ENCODE measurements around the gene PCNX3. TPM values are rescaled to one million over a fixed set of nuclear protein-coding genes. Genes with fewer than 3 reads are reported as not detected.

PCNX3 gene
- total and polyA plus RNA-seq, 4 donors = 13.9 to 53.8 (median 20.4) TPM

- Histone ChIP-seq H3K9ac (ENCODE audit: insufficient read depth in 1 of 2, low read length in 2 of 2) (no peak overlapping the region), H3K27ac (ENCODE audit: low read depth in 1 of 2, low read length in 1 of 2) (no peak overlapping the region), H3K4me3 (no peak overlapping the region), H3K27me3 (ENCODE audit: control insufficient read depth in 3 of 3, insufficient read depth in 3 of 3, low read length in 2 of 3) (no peaks in the 10 kb centered on the region), H3K4me1 (ENCODE audit: control insufficient read depth in 5 of 5, insufficient read depth in 5 of 5, low read length in 5 of 5) (peaks cover 0 to 1% (median under 1%) of the 10 kb centered on the region in 5 donors), H3K9me3 (ENCODE audit: control insufficient read depth in 4 of 4, insufficient read depth in 3 of 4, low read length in 3 of 4) (no peaks in the 10 kb centered on the region), H3K36me3 (ENCODE audit: control insufficient read depth in 4 of 4, insufficient read depth in 4 of 4, low read length in 4 of 4) (peaks cover 5 to 81% (median 29%) of the 10 kb centered on the region in 4 donors)
- ATAC-seq (ENCODE audit: insufficient read depth, low FRiP score) (no peak), DNase-seq (no peak)
- WGBS, 2 donors = 95 to 96% methylated on average over 16 of the region's 16 CpGs
- TF ChIP-seq CTCF (IDR thresholded peaks at IDR 0.05; ENCODE audit: control extremely low read depth, extremely low read depth) = no peak
These were observed 6.4 kb downstream of the PCNX3 start for GRCh38 chr11:65622011-65622410.

GRCh38 chr11:65623177-65623576 is 7.6 kb downstream of the PCNX3 start:
- Histone ChIP-seq H3K36me3 (ENCODE audit: control insufficient read depth in 4 of 4, insufficient read depth in 4 of 4, low read length in 4 of 4) (peaks cover 6 to 83% (median 35%) of the 10 kb centered on the region in 4 donors), H3K27ac (ENCODE audit: low read depth in 1 of 2, low read length in 1 of 2) (no peak overlapping the region), H3K4me1 (ENCODE audit: control insufficient read depth in 5 of 5, insufficient read depth in 5 of 5, low read length in 5 of 5) (no peaks in the 10 kb centered on the region), H3K4me3 (no peak overlapping the region), H3K9me3 (ENCODE audit: control insufficient read depth in 4 of 4, insufficient read depth in 3 of 4, low read length in 3 of 4) (no peaks in the 10 kb centered on the region), H3K27me3 (ENCODE audit: control insufficient read depth in 3 of 3, insufficient read depth in 3 of 3, low read length in 2 of 3) (no peaks in the 10 kb centered on the region), H3K9ac (ENCODE audit: insufficient read depth in 1 of 2, low read length in 2 of 2) (no peak overlapping the region)
- DNase-seq (no peak), ATAC-seq (ENCODE audit: insufficient read depth, low FRiP score) (no peak)
- no peak for TF ChIP-seq CTCF (IDR thresholded peaks at IDR 0.05; ENCODE audit: control extremely low read depth, extremely low read depth)
- 93 to 95% methylated on average over 14 of the region's 14 CpGs for WGBS, 2 donors

GRCh38 chr11:65623852-65624616 is 8.5 kb downstream of the PCNX3 start:
- ATAC-seq (ENCODE audit: insufficient read depth, low FRiP score) (no peak), DNase-seq (no peak)
- no peaks in the 10 kb centered on the region for H3K27me3 ChIP-seq (ENCODE audit: control insufficient read depth in 3 of 3, insufficient read depth in 3 of 3, low read length in 2 of 3)
- no peak overlapping the region for H3K4me3 ChIP-seq
- 92 to 95% methylated on average over 25 of the region's 25 CpGs for WGBS, 2 donors
- H3K4me1 ChIP-seq (ENCODE audit: control insufficient read depth in 5 of 5, insufficient read depth in 5 of 5, low read length in 5 of 5) = no peaks in the 10 kb centered on the region
- H3K36me3 ChIP-seq (ENCODE audit: control insufficient read depth in 4 of 4, insufficient read depth in 4 of 4, low read length in 4 of 4) = peaks cover 6 to 83% (median 34%) of the 10 kb centered on the region in 4 donors
- H3K9ac ChIP-seq (ENCODE audit: insufficient read depth in 1 of 2, low read length in 2 of 2) = no peak overlapping the region
- no peak overlapping the region for H3K27ac ChIP-seq (ENCODE audit: low read depth in 1 of 2, low read length in 1 of 2)
- H3K9me3 ChIP-seq (ENCODE audit: control insufficient read depth in 4 of 4, insufficient read depth in 3 of 4, low read length in 3 of 4) = no peaks in the 10 kb centered on the region
- no peak for TF ChIP-seq CTCF (IDR thresholded peaks at IDR 0.05; ENCODE audit: control extremely low read depth, extremely low read depth)

Measured in lung (tissue), 12 donors.